ENCODE results near the gene LSM5.

Gene LSM5

DNA sequence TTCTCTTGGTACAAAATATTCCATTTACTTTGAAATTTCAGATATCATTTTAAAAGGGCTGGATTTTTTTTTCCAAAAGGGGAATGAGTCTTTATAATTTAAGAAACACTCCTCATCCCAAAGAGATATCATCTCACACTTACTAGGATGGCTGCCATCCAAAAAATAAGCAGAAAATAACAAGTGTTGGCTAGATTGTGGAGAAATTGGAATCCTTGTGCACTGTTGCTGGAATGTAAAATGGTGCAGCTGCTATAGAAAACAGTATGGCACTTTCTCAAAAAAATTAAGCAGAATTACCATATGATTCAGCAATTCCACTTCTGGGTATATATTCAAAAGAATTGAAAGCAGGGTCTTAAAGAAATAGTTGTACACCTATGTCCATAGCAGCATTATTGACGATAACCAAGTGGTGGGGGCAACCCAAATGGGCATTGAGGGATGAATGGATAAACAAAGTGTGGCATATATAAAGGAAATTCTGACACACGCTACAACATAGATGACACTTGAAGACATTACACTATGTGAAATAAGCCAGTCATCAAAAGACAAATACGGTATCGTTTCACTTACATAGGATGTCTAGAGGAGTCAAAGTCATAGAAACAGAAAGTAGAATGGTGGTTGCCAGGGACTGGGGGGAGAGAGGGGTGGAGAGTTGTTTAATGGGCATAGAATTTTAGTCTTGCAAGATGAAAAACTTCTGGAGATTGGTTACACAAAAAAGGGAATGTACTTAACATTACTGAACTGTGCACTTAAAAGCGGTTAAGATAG lies 53.8 kb downstream of the LSM5 start:
- no peak for DNase-seq (ENCODE audit: low read depth)
- no peak overlapping the region for H3K4me3 ChIP-seq (ENCODE audit: low read length)
- TF ChIP-seq, protein P1, sequence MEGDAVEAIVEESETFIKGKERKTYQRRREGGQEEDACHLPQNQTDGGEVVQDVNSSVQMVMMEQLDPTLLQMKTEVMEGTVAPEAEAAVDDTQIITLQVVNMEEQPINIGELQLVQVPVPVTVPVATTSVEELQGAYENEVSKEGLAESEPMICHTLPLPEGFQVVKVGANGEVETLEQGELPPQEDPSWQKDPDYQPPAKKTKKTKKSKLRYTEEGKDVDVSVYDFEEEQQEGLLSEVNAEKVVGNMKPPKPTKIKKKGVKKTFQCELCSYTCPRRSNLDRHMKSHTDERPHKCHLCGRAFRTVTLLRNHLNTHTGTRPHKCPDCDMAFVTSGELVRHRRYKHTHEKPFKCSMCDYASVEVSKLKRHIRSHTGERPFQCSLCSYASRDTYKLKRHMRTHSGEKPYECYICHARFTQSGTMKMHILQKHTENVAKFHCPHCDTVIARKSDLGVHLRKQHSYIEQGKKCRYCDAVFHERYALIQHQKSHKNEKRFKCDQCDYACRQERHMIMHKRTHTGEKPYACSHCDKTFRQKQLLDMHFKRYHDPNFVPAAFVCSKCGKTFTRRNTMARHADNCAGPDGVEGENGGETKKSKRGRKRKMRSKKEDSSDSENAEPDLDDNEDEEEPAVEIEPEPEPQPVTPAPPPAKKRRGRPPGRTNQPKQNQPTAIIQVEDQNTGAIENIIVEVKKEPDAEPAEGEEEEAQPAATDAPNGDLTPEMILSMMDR (IDR thresholded peaks at IDR 0.05; ENCODE audit: insufficient read depth, low read depth, low read length, missing control alignments): no peak
